ENCODE results near the gene DDX41. TPM values are rescaled to one million over a fixed set of nuclear protein-coding genes. Genes with fewer than 3 reads are reported as not detected.

The DDX41 gene
- total and polyA plus RNA-seq, 12 donors, result 19.7 to 55.7 (median 30.4) TPM

DNA sequence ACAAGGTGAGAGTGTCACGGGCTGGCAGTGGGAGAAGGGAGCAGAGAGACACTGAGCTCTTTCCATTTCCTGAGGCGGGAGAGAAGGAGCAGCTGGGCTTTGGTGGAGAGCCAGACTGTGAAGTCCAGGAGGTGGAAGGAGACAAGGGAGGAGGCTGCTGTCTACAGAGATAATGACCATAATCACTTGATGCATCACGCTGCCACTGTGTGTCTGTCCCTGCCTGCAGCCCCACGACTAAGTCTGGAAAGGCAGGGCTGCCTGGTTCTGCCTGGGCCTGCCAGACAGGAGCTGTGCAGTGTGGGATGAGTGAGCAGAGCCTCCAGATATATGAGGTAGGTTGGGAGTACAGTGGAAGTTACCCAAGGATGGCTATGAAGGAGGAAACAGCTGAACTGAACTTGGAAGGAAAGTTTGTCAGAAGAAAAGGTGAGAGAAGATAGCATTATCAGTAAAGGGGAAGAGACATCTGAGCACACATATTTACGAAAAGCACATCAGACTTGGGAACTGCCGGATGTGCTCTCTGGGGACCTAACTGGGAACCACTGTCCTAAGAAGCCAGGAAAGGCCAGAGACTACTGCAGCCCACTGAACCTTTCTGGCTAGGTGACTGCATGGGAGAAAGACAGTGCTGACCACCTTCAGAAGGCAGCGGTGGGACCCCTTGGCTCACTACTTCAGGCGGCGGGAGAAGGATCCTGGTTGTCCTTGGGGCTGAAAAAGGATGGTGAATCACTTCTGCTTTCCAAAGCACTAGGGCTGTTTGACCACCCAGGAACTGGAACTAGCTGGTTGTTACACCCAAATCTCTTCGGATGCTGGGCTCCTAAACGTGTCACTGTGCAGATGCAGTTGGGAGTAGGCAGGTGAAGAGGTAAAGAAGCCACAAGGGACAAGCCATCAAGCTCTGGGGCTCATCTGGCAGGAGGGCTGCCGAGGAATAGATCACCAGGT lies 12.8 kb upstream of the DDX41 start:
- Histone ChIP-seq H3K27me3 (no peaks in the 10 kb centered on the region), H3K4me1 (peaks cover 0 to 19% (median 9%) of the 10 kb centered on the region in 9 donors), H3K27ac (peak overlapping the region in 2 of 10 donors; percentile 25 to 27), H3K36me3 (peaks cover 0 to 100% (median 59%) of the 10 kb centered on the region in 9 donors), H3K4me3 (no peak overlapping the region), H3K9me3 (no peaks in the 10 kb centered on the region)
- no peak for ATAC-seq
- intact Hi-C loops (cut with DNase I), result loop anchor here in 1 of 10 donors (10.0 kb wide), 1 partner anchor 65 kb away; the partner anchor contains the start of gene TMED9
- DNase-seq, result no peak
- TF ChIP-seq, protein P1, sequence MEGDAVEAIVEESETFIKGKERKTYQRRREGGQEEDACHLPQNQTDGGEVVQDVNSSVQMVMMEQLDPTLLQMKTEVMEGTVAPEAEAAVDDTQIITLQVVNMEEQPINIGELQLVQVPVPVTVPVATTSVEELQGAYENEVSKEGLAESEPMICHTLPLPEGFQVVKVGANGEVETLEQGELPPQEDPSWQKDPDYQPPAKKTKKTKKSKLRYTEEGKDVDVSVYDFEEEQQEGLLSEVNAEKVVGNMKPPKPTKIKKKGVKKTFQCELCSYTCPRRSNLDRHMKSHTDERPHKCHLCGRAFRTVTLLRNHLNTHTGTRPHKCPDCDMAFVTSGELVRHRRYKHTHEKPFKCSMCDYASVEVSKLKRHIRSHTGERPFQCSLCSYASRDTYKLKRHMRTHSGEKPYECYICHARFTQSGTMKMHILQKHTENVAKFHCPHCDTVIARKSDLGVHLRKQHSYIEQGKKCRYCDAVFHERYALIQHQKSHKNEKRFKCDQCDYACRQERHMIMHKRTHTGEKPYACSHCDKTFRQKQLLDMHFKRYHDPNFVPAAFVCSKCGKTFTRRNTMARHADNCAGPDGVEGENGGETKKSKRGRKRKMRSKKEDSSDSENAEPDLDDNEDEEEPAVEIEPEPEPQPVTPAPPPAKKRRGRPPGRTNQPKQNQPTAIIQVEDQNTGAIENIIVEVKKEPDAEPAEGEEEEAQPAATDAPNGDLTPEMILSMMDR (IDR thresholded peaks at IDR 0.05), result no peak
- WGBS, 2 donors, result 79 to 82% methylated on average over 12 of the region's 12 CpGs

DNA sequence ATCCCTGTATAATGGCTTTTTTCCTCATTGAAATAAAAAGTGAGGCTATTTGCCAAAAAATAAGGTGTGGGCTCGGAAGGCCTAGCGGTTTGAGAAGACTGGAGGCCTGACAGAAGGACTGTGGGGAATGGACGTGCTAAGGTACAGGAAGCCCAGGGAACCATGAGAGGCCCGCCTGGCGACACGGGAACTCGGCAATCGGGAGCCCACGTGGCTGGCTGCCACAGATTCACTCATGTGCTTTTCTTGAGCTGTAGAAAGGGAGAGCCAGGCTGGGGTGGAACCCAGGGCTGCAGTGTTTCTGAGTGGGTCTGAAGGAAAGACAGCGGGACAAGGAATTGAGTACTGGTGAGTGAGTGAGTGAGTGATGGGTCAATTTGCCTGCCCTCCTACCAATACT lies 11.9 kb upstream of the DDX41 start:
- no peak for ATAC-seq
- TF ChIP-seq, protein P1 (IDR thresholded peaks at IDR 0.05), result no peak
- Histone ChIP-seq H3K9me3 (no peaks in the 10 kb centered on the region), H3K36me3 (peaks cover 0 to 100% (median 66%) of the 10 kb centered on the region in 9 donors), H3K27ac (no peak overlapping the region), H3K4me1 (peaks cover 0 to 19% (median 5%) of the 10 kb centered on the region in 9 donors), H3K27me3 (no peaks in the 10 kb centered on the region), H3K4me3 (no peak overlapping the region)
- intact Hi-C loops (cut with DNase I), result loop anchor here in 1 of 10 donors (10.0 kb wide), 1 partner anchor 66 kb away; the partner anchor contains the start of gene TMED9
- 85 to 89% methylated on average over 10 of the region's 10 CpGs for WGBS, 2 donors
- DNase-seq, result no peak

GRCh38 chr5:177527595-177527994 lies 10.8 kb upstream of the DDX41 start:
- no peak overlapping the region for H3K27ac ChIP-seq
- H3K4me3 ChIP-seq, result no peak overlapping the region
- no peaks in the 10 kb centered on the region for H3K27me3 ChIP-seq
- TF ChIP-seq, protein P1 (IDR thresholded peaks at IDR 0.05), result no peak
- peaks cover 0 to 100% (median 63%) of the 10 kb centered on the region in 9 donors for H3K36me3 ChIP-seq
- 95 to 97% methylated on average over 8 of the region's 8 CpGs for WGBS, 2 donors
- intact Hi-C loops (cut with DNase I), result loop anchor here in 1 of 10 donors (10.0 kb wide), 1 partner anchor 67 kb away; the partner anchor contains the start of gene TMED9
- no peak for ATAC-seq
- H3K4me1 ChIP-seq, result peaks cover 0 to 19% (median 5%) of the 10 kb centered on the region in 9 donors
- H3K9me3 ChIP-seq, result no peaks in the 10 kb centered on the region
- no peak for DNase-seq

GRCh38 chr5:177526791-177527190 lies 10.0 kb upstream of the DDX41 start:
- intact Hi-C loops (cut with DNase I), result loop anchor here in 1 of 10 donors (10.0 kb wide), 1 partner anchor 68 kb away; the partner anchor contains the start of gene TMED9
- H3K27ac ChIP-seq, result no peak overlapping the region
- H3K9me3 ChIP-seq, result no peaks in the 10 kb centered on the region
- WGBS, 2 donors, result 89 to 94% methylated on average over 6 of the region's 6 CpGs
- H3K4me3 ChIP-seq, result no peak overlapping the region
- H3K27me3 ChIP-seq, result no peaks in the 10 kb centered on the region
- TF ChIP-seq, protein P1 (IDR thresholded peaks at IDR 0.05), result no peak
- no peak for DNase-seq
- peaks cover 0 to 19% (median 5%) of the 10 kb centered on the region in 9 donors for H3K4me1 ChIP-seq
- no peak for ATAC-seq
- peaks cover 0 to 100% (median 57%) of the 10 kb centered on the region in 9 donors for H3K36me3 ChIP-seq
